ENCODE data around the gene PAPPA. TPM values are rescaled to one million over a fixed set of nuclear protein-coding genes. Genes with fewer than 3 reads are reported as not detected.

The PAPPA gene
- total RNA-seq, 1 donor from 2014 or later, result 0.69 TPM

- no peaks in the 10 kb centered on the region for H3K9me3 ChIP-seq (replicated peaks)
- intact Hi-C loops (cut with micrococcal nuclease), result no loop called here
These were observed 29.3 kb downstream of the PAPPA start for GRCh38 chr9:116182876-116183275.

GRCh38 chr9:116187570-116188170 lies 34.1 kb downstream of the PAPPA start:
- Histone ChIP-seq H3K9me3 (replicated peaks) (no peaks in the 10 kb centered on the region), H3K27ac (replicated peaks) (no peak overlapping the region), H3K36me3 (no peaks in the 10 kb centered on the region), H3K4me3 (no peak overlapping the region), H3K4me1 (no peaks in the 10 kb centered on the region), H3K27me3 (ENCODE audit: low read depth) (no peaks in the 10 kb centered on the region)
- no peak for DNase-seq
- no peak for TF ChIP-seq CTCF (IDR thresholded peaks at IDR 0.05; ENCODE audit: borderline replicate concordance)
- intact Hi-C loops (cut with micrococcal nuclease), result no loop called here

More at GRCh38 chr9:116182876-116183275, 29.3 kb downstream of the PAPPA start:
- no peak for TF ChIP-seq CTCF (IDR thresholded peaks at IDR 0.05; ENCODE audit: borderline replicate concordance)
- Histone ChIP-seq H3K4me1 (no peaks in the 10 kb centered on the region), H3K27me3 (ENCODE audit: low read depth) (peaks cover 10% of the 10 kb centered on the region), H3K36me3 (no peaks in the 10 kb centered on the region), H3K4me3 (no peak overlapping the region), H3K27ac (replicated peaks) (no peak overlapping the region)
- no peak for DNase-seq

GRCh38 chr9:116189683-116190082 lies 36.1 kb downstream of the PAPPA start:
- no peak for DNase-seq
- no peak for TF ChIP-seq CTCF (IDR thresholded peaks at IDR 0.05; ENCODE audit: borderline replicate concordance)
- H3K27ac ChIP-seq (replicated peaks), result no peak overlapping the region
- intact Hi-C loops (cut with micrococcal nuclease), result no loop called here
- H3K9me3 ChIP-seq (replicated peaks), result no peaks in the 10 kb centered on the region
- H3K36me3 ChIP-seq, result no peaks in the 10 kb centered on the region
- H3K27me3 ChIP-seq (ENCODE audit: low read depth), result no peaks in the 10 kb centered on the region
- H3K4me1 ChIP-seq, result no peaks in the 10 kb centered on the region
- no peak overlapping the region for H3K4me3 ChIP-seq

- TF ChIP-seq CTCF (IDR thresholded peaks at IDR 0.05; ENCODE audit: borderline replicate concordance), result no peak
- no peak for DNase-seq
- H3K27ac ChIP-seq (replicated peaks), result no peak overlapping the region
- no peaks in the 10 kb centered on the region for H3K27me3 ChIP-seq (ENCODE audit: low read depth)
- intact Hi-C loops (cut with micrococcal nuclease), result no loop called here
- H3K36me3 ChIP-seq, result no peaks in the 10 kb centered on the region
- no peaks in the 10 kb centered on the region for H3K9me3 ChIP-seq (replicated peaks)
- H3K4me1 ChIP-seq, result no peaks in the 10 kb centered on the region
- no peak overlapping the region for H3K4me3 ChIP-seq
These were observed 37.2 kb downstream of the PAPPA start for GRCh38 chr9:116190637-116191396.

GRCh38 chr9:116191576-116192415 lies 38.2 kb downstream of the PAPPA start:
- H3K4me1 ChIP-seq, result no peaks in the 10 kb centered on the region
- no peaks in the 10 kb centered on the region for H3K27me3 ChIP-seq (ENCODE audit: low read depth)
- no peak overlapping the region for H3K27ac ChIP-seq (replicated peaks)
- H3K9me3 ChIP-seq (replicated peaks), result no peaks in the 10 kb centered on the region
- H3K4me3 ChIP-seq, result no peak overlapping the region
- H3K36me3 ChIP-seq, result no peaks in the 10 kb centered on the region
- no peak for DNase-seq
- no peak for TF ChIP-seq CTCF (IDR thresholded peaks at IDR 0.05; ENCODE audit: borderline replicate concordance)
- intact Hi-C loops (cut with micrococcal nuclease), result no loop called here

Measured in left ventricle myocardium inferior (tissue), 1 donor.